Measurements from ENCODE around the gene FGD6.
"Not testable (repeated sequence)": the region's sequence is repeated elsewhere in the genome, so short reads cannot be mapped to it uniquely, and the experiment has no call there.

FGD6 gene

GRCh38 chr12:95240556-95240955 is 23.3 kb upstream of the FGD6 start:
- peak overlapping the region in 1 of 2 donors; percentile 2 for H3K4me3 ChIP-seq
- TF ChIP-seq CTCF (IDR thresholded peaks at IDR 0.05), result no peak
- H3K27me3 ChIP-seq, result no peaks in the 10 kb centered on the region
- peak overlapping the region; percentile 29 to 51 for H3K27ac ChIP-seq
- intact Hi-C loops (cut with DNase I; ENCODE audit: low total_unique reads), result no loop called here
- H3K9me3 ChIP-seq, result no peaks in the 10 kb centered on the region
- peaks cover 0 to 63% (median 18%) of the 10 kb centered on the region in 4 donors for H3K4me1 ChIP-seq
- H3K36me3 ChIP-seq, result peaks cover 5 to 7% (median 5%) of the 10 kb centered on the region in 3 donors
- DNase-seq, result no peak

- peak overlapping the region in 1 of 2 donors; percentile 51 for H3K27ac ChIP-seq
- intact Hi-C loops (cut with DNase I; ENCODE audit: low total_unique reads), result not testable (repeated sequence)
Observed at GRCh38 chr12:95239835-95240234, 22.6 kb upstream of the FGD6 start.

GRCh38 chr12:95239216-95239615 is 21.9 kb upstream of the FGD6 start:
- Histone ChIP-seq H3K27ac (no peak overlapping the region), H3K4me1 (peaks cover 0 to 52% (median 16%) of the 10 kb centered on the region in 4 donors)
- intact Hi-C loops (cut with DNase I; ENCODE audit: low total_unique reads), result no loop called here

More at GRCh38 chr12:95239835-95240234, 22.6 kb upstream of the FGD6 start:
- not testable (repeated sequence) for H3K27me3 ChIP-seq, DNase-seq, H3K36me3 ChIP-seq, H3K9me3 ChIP-seq, H3K4me3 ChIP-seq
- peaks cover 0 to 56% (median 17%) of the 10 kb centered on the region in 4 donors for H3K4me1 ChIP-seq

GRCh38 chr12:95238150-95238549 is 20.9 kb upstream of the FGD6 start:
- intact Hi-C loops (cut with DNase I; ENCODE audit: low total_unique reads), result no loop called here
- DNase-seq, result no peak

More at GRCh38 chr12:95239216-95239615, 21.9 kb upstream of the FGD6 start:
- no peak for TF ChIP-seq CTCF (IDR thresholded peaks at IDR 0.05)
- Histone ChIP-seq H3K9me3 (no peaks in the 10 kb centered on the region), H3K4me3 (no peak overlapping the region), H3K36me3 (peaks cover 5 to 9% (median 7%) of the 10 kb centered on the region in 3 donors), H3K27me3 (no peaks in the 10 kb centered on the region)
- no peak for DNase-seq

GRCh38 chr12:95237315-95237714 is 20.0 kb upstream of the FGD6 start:
- no peak for DNase-seq
- intact Hi-C loops (cut with DNase I; ENCODE audit: low total_unique reads), result no loop called here
- Histone ChIP-seq H3K36me3 (peaks cover 0 to 6% (median 1%) of the 10 kb centered on the region in 3 donors), H3K27me3 (no peaks in the 10 kb centered on the region), H3K27ac (no peak overlapping the region), H3K9me3 (no peaks in the 10 kb centered on the region), H3K4me1 (peaks cover 0 to 56% (median 16%) of the 10 kb centered on the region in 4 donors), H3K4me3 (no peak overlapping the region)
- TF ChIP-seq CTCF (IDR thresholded peaks at IDR 0.05), result no peak

More at GRCh38 chr12:95238150-95238549, 20.9 kb upstream of the FGD6 start:
- TF ChIP-seq CTCF (IDR thresholded peaks at IDR 0.05), result no peak
- Histone ChIP-seq H3K9me3 (no peaks in the 10 kb centered on the region), H3K4me3 (no peak overlapping the region), H3K27ac (no peak overlapping the region), H3K4me1 (peaks cover 0 to 56% (median 16%) of the 10 kb centered on the region in 4 donors), H3K27me3 (no peaks in the 10 kb centered on the region), H3K36me3 (peaks cover 0 to 9% (median 5%) of the 10 kb centered on the region in 3 donors)

- H3K27ac ChIP-seq; H3K27me3 ChIP-seq; H3K36me3 ChIP-seq; intact Hi-C loops (cut with DNase I; ENCODE audit: low total_unique reads); H3K4me3 ChIP-seq; DNase-seq; H3K9me3 ChIP-seq: not testable (repeated sequence)
- peaks cover 0 to 52% (median 12%) of the 10 kb centered on the region in 4 donors for H3K4me1 ChIP-seq
Observed at GRCh38 chr12:95235621-95236020, 18.4 kb upstream of the FGD6 start.

GRCh38 chr12:95234187-95234586 is 16.9 kb upstream of the FGD6 start:
- H3K27ac ChIP-seq; H3K27me3 ChIP-seq; intact Hi-C loops (cut with DNase I; ENCODE audit: low total_unique reads); H3K36me3 ChIP-seq; H3K4me3 ChIP-seq; DNase-seq; H3K9me3 ChIP-seq: not testable (repeated sequence)
- peaks cover 0 to 52% (median 8%) of the 10 kb centered on the region in 4 donors for H3K4me1 ChIP-seq
